ENCODE results near the gene OTUB2. TPM values are rescaled to one million over a fixed set of nuclear protein-coding genes. Genes with fewer than 3 reads are reported as not detected.
A peak's percentile ranks its signal among the peaks of the same experiment; 100 is the strongest.

Gene OTUB2
- polyA plus RNA-seq, 3 donors = 0.25 to 0.95 (median 0.28) TPM

- Mint-ChIP-seq H3K27ac (peak overlapping the region; percentile 91 to 99 (median 96)), H3K36me3 (peaks cover 17 to 27% of the 10 kb centered on the region in 2 donors), H3K4me3 (peak overlapping the region; percentile 100), H3K4me1 (peaks cover 41% of the 10 kb centered on the region), H3K9me3 (peaks cover 0 to 2% (median 0%) of the 10 kb centered on the region in 7 donors), H3K27me3 (ENCODE audit: low read depth in 3 of 3) (peaks cover 0 to 2% (median 0%) of the 10 kb centered on the region in 3 donors)
- intact Hi-C loops (cut with micrococcal nuclease) = loop anchor here in 1 of 2 donors (5.0 kb wide), 1 partner anchor 54 kb away; the partner anchor contains the start of gene OTUB2
- Histone ChIP-seq H3K4me3 (replicated peaks in 1 of 3; ENCODE audit: low read depth in 2 of 3, low read length in 3 of 3) (peak overlapping the region; percentile 81 to 93 (median 83)), H3K4me2 (replicated peaks; ENCODE audit: extremely low read depth, low read length, poor library complexity, severe bottlenecking) (peak overlapping the region; percentile 97), H2AFZ (ENCODE audit: insufficient read depth, low read depth, low read length, poor library complexity, severe bottlenecking) (peak overlapping the region; percentile 86), H3K9me3 (replicated peaks in 1 of 2; ENCODE audit: control insufficient read depth in 1 of 2, insufficient read depth in 1 of 2, low read length in 2 of 2) (no peaks in the 10 kb centered on the region), H3K27me3 (ENCODE audit: control insufficient read depth in 2 of 2, insufficient read depth in 2 of 2, low read length in 2 of 2) (no peaks in the 10 kb centered on the region), H3K36me3 (replicated peaks in 1 of 2; ENCODE audit: control insufficient read depth in 1 of 2, insufficient read depth in 2 of 2, low read length in 2 of 2) (peaks cover 11 to 24% of the 10 kb centered on the region in 2 donors), H3K9ac (ENCODE audit: insufficient read depth, low read length, poor library complexity, severe bottlenecking) (peak overlapping the region; percentile 90), H3K79me2 (ENCODE audit: insufficient read depth, low read length) (peaks cover 55% of the 10 kb centered on the region), H3K4me1 (ENCODE audit: control insufficient read depth in 1 of 2, insufficient read depth in 2 of 2, low read length in 2 of 2) (peaks cover 31 to 41% of the 10 kb centered on the region in 2 donors), H4K20me1 (ENCODE audit: insufficient read depth, low read length) (peaks cover 41% of the 10 kb centered on the region), H3K27ac (ENCODE audit: low read depth in 1 of 2, low read length in 2 of 2) (peak overlapping the region; percentile 81 to 87)
- no peak for DNase-seq
- TF ChIP-seq CTCF (IDR thresholded peaks at IDR 0.05) = no peak
- WGBS (ENCODE audit: insufficient coverage) = 0% methylated on average over 16 of the region's 19 CpGs
Observed at GRCh38 chr14:94081386-94081820, 55.3 kb downstream of the OTUB2 start.

GRCh38 chr14:94087891-94088290 lies 61.8 kb downstream of the OTUB2 start:
- no peaks in the 10 kb centered on the region for H3K79me2 ChIP-seq (ENCODE audit: insufficient read depth, low read length)
- H2AFZ ChIP-seq (ENCODE audit: insufficient read depth, low read depth, low read length, poor library complexity, severe bottlenecking) = no peak overlapping the region
- no peak for TF ChIP-seq CTCF (IDR thresholded peaks at IDR 0.05)
- no peak overlapping the region for H3K4me2 ChIP-seq (replicated peaks; ENCODE audit: extremely low read depth, low read length, poor library complexity, severe bottlenecking)
- no peaks in the 10 kb centered on the region for H3K9me3 ChIP-seq (replicated peaks in 1 of 2; ENCODE audit: control insufficient read depth in 1 of 2, insufficient read depth in 1 of 2, low read length in 2 of 2)
- H3K36me3 ChIP-seq (replicated peaks in 1 of 2; ENCODE audit: control insufficient read depth in 1 of 2, insufficient read depth in 2 of 2, low read length in 2 of 2) = no peaks in the 10 kb centered on the region
- Mint-ChIP-seq H3K27ac (no peak overlapping the region), H3K36me3 (no peaks in the 10 kb centered on the region), H3K4me1 (no peaks in the 10 kb centered on the region), H3K27me3 (ENCODE audit: low read depth in 3 of 3) (no peaks in the 10 kb centered on the region), H3K9me3 (peaks cover 0 to 2% (median 0%) of the 10 kb centered on the region in 7 donors), H3K4me3 (no peak overlapping the region)
- intact Hi-C loops (cut with micrococcal nuclease) = no loop called here
- H3K4me1 ChIP-seq (ENCODE audit: control insufficient read depth in 1 of 2, insufficient read depth in 2 of 2, low read length in 2 of 2) = no peaks in the 10 kb centered on the region
- no peak overlapping the region for H3K9ac ChIP-seq (ENCODE audit: insufficient read depth, low read length, poor library complexity, severe bottlenecking)
- H3K4me3 ChIP-seq (replicated peaks in 1 of 3; ENCODE audit: low read depth in 2 of 3, low read length in 3 of 3) = no peak overlapping the region
- no peak for DNase-seq
- H3K27ac ChIP-seq (ENCODE audit: low read depth in 1 of 2, low read length in 2 of 2) = no peak overlapping the region
- WGBS (ENCODE audit: insufficient coverage) = 100% methylated on average over 2 of the region's 4 CpGs
- H3K27me3 ChIP-seq (ENCODE audit: control insufficient read depth in 2 of 2, insufficient read depth in 2 of 2, low read length in 2 of 2) = no peaks in the 10 kb centered on the region
- H4K20me1 ChIP-seq (ENCODE audit: insufficient read depth, low read length) = no peaks in the 10 kb centered on the region

Measured in CD14-positive monocyte (primary cell).